NOMO-1 treated with dmso at 0.1 percent for 144 hours (cell line): ENCODE data around the gene UMPS.
"Not testable (repeated sequence)": the region's sequence is repeated elsewhere in the genome, so short reads cannot be mapped to it uniquely, and the experiment has no call there.

ENCODE experiments used
- DNase-seq: peaks from one replicate; lab custom pipeline; 2025; ENCODE audit not compliant: unreplicated experiment; lab: John Stamatoyannopoulos, UW

UMPS gene

GRCh38 chr3:124705552-124705951, 24.7 kb upstream of the UMPS start:
- DNase-seq = no peak

GRCh38 chr3:124707223-124707622, 23.0 kb upstream of the UMPS start:
- not testable (repeated sequence) for DNase-seq

GRCh38 chr3:124707656-124708062, 22.6 kb upstream of the UMPS start:
- no peak for DNase-seq

GRCh38 chr3:124714223-124714853, 15.9 kb upstream of the UMPS start:
- no peak for DNase-seq

GRCh38 chr3:124722589-124722988, 7.7 kb upstream of the UMPS start:
- no peak for DNase-seq

GRCh38 chr3:124730941-124731297, 667 bp downstream of the UMPS start:
- no peak for DNase-seq

- no peak for DNase-seq
These were observed 1.5 kb downstream of the UMPS start for GRCh38 chr3:124731760-124732159.

GRCh38 chr3:124741027-124741426, 10.8 kb downstream of the UMPS start:
- DNase-seq = no peak

- no peak for DNase-seq
These were observed 15.5 kb downstream of the UMPS start for GRCh38 chr3:124745756-124746155.

GRCh38 chr3:124747111-124747981, 17.1 kb downstream of the UMPS start:
- no peak for DNase-seq

- no peak for DNase-seq
These were observed 18.4 kb downstream of the UMPS start for GRCh38 chr3:124748560-124749198.

- not testable (repeated sequence) for DNase-seq
These were observed 19.6 kb downstream of the UMPS start for GRCh38 chr3:124749877-124750276.

GRCh38 chr3:124751501-124751900, 21.2 kb downstream of the UMPS start:
- DNase-seq = no peak

GRCh38 chr3:124752051-124752450, 21.8 kb downstream of the UMPS start:
- DNase-seq = no peak

- DNase-seq = not testable (repeated sequence)
These were observed 27.7 kb downstream of the UMPS start for GRCh38 chr3:124757926-124758325.

- no peak for DNase-seq
These were observed 28.8 kb downstream of the UMPS start for GRCh38 chr3:124758851-124759635.

- no peak for DNase-seq
These were observed 29.6 kb downstream of the UMPS start for GRCh38 chr3:124759666-124760401.

GRCh38 chr3:124760601-124761000, 30.3 kb downstream of the UMPS start:
- no peak for DNase-seq

GRCh38 chr3:124761250-124761796, 31.1 kb downstream of the UMPS start:
- DNase-seq = peak; percentile 48

GRCh38 chr3:124761935-124762660, 31.8 kb downstream of the UMPS start:
- DNase-seq = no peak
